ENCODE data around the gene SLC6A18.

DNA sequence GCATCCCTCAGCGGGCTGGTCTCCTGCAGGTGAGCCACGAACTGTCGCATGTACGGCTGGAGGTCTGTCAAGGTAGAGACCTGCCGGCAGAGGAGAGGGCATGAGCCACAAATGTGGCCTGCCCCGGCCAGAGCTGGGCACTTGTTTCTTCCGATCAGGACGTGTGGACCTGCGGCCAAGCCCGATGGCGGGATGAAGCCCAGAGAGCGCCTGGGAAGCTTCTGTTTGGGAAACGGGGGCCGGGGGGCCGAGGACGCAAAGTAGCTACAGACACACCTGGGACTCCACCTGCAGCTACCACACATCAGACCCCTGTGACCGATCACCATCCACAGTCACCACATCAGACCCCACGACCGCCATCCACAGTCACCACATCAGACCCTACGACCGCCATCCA, 47.0 kb downstream of the SLC6A18 start:
- TF ChIP-seq, protein P1, sequence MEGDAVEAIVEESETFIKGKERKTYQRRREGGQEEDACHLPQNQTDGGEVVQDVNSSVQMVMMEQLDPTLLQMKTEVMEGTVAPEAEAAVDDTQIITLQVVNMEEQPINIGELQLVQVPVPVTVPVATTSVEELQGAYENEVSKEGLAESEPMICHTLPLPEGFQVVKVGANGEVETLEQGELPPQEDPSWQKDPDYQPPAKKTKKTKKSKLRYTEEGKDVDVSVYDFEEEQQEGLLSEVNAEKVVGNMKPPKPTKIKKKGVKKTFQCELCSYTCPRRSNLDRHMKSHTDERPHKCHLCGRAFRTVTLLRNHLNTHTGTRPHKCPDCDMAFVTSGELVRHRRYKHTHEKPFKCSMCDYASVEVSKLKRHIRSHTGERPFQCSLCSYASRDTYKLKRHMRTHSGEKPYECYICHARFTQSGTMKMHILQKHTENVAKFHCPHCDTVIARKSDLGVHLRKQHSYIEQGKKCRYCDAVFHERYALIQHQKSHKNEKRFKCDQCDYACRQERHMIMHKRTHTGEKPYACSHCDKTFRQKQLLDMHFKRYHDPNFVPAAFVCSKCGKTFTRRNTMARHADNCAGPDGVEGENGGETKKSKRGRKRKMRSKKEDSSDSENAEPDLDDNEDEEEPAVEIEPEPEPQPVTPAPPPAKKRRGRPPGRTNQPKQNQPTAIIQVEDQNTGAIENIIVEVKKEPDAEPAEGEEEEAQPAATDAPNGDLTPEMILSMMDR (IDR thresholded peaks at IDR 0.05; ENCODE audit: low read depth, low read length, poor library complexity, severe bottlenecking): no peak
- TF ChIP-seq EZH2phosphoT487 (IDR thresholded peaks at IDR 0.05; ENCODE audit: borderline replicate concordance, low read length): no peak
